Choroid plexus epithelial cell (primary cell): ENCODE data around the gene RHPN2.

Experiments
- DNase-seq: peaks from one replicate; pipeline ENCODE4 v3.0.0-alpha.2; 2010; ENCODE audit warnings: low read depth
- H3K4me3 ChIP-seq: 2 replicates; pipeline ENCODE4 v1.5.1; 2011; ENCODE audit warnings: low read depth, mild to moderate bottlenecking, control low read depth, low read length, moderate library complexity
- TF ChIP-seq, protein P1 (sequence below): conservative IDR thresholded peaks from 2 replicates; pipeline ENCODE4 v1.5.1; 2011; ENCODE audit warnings: low read depth, mild to moderate bottlenecking, control low read depth, inconsistent platforms, low read length, moderate library complexity

RHPN2 gene

DNA sequence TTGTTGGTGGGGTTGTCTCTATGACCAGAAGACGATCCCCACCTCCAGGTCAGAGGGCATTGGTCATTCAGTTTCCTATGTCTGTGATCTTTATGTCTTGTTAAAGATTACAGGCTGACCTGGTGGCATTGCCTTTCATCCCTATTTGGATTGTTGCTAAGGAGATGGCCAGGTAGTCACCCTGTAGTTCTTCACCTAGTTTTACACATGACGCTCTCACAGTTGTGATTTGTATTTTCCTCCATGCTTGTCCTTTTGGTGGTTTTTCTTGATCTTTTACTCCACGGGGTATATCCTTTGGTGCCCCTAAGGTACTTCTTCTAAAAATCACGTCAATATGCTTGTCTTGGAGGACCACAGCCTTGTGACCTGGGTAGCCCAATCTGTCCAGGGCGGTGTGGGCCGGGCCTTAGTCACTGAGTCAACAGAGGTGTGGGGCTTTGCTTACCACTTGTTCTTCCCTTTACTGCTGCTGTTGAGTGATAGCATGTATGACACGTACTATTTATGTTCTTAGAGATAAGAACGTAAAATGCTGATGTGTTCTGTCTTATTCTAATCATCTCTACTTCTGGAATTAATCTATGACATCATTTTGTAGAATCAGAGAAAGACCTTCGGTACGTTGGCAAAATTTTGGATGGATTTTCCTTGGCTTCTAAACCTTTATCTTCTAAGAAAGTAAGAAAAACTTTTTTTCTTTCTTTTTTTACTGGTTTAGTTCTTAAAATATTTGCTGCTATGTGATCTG is 36.4 kb upstream of the RHPN2 start:
- H3K4me3 ChIP-seq = no peak overlapping the region
- TF ChIP-seq, protein P1, sequence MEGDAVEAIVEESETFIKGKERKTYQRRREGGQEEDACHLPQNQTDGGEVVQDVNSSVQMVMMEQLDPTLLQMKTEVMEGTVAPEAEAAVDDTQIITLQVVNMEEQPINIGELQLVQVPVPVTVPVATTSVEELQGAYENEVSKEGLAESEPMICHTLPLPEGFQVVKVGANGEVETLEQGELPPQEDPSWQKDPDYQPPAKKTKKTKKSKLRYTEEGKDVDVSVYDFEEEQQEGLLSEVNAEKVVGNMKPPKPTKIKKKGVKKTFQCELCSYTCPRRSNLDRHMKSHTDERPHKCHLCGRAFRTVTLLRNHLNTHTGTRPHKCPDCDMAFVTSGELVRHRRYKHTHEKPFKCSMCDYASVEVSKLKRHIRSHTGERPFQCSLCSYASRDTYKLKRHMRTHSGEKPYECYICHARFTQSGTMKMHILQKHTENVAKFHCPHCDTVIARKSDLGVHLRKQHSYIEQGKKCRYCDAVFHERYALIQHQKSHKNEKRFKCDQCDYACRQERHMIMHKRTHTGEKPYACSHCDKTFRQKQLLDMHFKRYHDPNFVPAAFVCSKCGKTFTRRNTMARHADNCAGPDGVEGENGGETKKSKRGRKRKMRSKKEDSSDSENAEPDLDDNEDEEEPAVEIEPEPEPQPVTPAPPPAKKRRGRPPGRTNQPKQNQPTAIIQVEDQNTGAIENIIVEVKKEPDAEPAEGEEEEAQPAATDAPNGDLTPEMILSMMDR = no peak
- DNase-seq = no peak

DNA sequence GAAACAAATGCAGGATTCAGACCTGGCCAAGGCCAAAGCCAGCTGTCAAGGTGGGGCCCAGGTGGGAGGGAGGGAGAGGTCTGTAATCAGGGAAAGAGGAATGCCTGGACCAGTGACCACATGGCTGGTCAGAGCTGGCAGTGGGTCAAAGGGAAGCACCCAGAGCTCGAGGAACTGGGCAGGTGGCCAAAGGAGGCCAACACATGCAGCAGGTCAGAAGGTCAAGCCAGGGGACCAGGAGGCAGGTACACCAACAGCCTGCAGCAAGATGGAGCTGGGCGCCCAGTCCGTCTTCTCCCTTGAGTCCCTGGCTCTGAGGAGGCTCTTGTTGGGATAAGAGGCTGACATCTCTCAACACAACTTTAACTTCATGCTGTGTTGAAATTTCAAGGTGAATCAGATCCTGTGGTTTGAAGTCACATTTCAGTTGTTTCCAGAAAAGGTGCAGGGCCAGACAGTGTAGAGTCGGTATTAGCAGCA is 33.4 kb upstream of the RHPN2 start:
- H3K4me3 ChIP-seq = no peak overlapping the region
- TF ChIP-seq, protein P1 = no peak

DNA sequence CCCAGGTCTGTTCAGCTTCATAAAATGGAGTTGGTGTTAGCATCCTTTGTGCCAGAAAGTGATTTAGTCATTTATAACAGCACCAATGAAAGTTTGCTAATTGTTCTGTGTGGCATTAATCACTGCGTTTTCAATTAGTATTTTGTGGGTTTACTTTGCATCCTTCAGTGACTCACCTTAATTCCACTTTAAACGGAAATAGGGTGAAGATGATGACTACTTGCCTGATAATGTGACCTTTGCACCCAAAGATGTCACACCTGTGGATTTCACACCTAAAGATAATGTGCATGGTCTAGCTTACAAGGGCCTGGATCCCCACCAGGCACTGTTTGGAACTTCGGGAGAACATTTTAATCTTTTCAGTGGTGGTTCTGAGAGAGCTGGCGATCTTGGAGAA is 31.3 kb upstream of the RHPN2 start:
- TF ChIP-seq, protein P1 = no peak
- no peak for DNase-seq

More for the DNA sequence above, 33.4 kb upstream of the RHPN2 start:
- DNase-seq = peak; percentile 9

DNA sequence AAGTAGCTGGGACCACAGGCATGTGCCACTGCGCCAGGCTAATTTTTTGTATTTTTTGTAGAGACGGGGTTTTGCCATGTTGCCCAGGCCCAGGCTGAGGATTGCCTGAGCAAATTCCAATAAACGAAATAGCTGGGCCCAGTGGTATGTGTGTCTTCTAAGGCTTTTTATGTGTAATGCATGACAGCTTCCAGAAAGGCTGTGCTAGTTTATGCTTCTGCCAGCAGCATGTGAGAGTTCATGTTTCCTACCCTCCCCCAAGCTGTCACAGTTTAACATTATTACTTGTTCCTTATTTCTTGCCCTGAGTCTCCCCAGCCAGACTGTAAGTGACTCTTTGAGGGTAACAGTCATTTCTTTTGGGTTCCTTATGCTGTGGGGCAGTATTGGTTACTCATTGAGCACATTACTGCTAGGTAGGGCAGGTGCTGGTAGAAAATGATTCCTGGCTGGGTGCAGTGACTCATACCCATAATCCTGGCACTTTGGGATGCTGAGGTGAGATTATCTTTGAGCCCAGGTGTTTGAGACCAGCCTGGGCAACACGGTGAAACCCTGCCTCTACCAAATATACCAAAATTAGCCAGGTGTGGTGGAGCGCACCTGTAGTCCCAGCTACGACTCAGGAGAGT is 29.9 kb upstream of the RHPN2 start:
- DNase-seq = no peak
- TF ChIP-seq, protein P1 = no peak
- no peak overlapping the region for H3K4me3 ChIP-seq

More for the DNA sequence above, 31.3 kb upstream of the RHPN2 start:
- no peak overlapping the region for H3K4me3 ChIP-seq

DNA sequence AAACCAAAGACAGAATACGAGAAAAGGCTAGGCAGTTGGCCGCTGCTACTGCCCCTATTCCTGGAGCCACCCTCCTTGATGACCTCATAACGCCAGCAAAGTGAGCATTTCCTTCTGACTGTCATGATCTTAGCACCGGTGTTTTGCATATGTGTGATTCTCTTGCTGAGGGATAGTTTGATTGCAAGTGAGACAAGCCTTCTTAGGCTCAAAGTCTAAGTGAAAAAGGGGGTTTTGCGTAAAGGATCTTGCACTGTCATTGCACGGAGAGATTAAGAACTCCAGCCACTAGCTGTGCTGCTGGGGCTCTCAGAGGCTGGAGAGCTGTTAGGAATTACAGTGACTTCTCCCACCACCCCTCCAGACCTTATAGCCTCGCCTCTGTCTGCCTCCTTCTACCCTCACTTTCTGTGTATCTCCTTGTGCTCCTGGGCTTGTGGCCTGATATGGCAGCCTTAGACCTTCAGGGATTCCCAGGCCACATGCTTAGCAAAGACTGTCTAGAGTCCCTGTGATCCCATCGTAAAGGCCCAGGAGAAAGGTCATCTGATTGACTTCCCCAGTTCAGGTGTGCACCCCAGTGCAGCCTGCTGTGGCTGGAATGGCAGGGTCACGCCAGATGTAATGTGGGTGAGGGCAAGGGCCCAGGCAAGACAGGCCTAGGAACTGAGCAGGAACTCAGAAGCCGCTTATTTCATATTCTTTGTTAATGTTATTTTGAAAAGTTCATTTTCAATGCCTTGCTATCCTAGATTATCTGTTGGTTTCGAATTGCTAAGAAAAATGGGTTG is 28.9 kb upstream of the RHPN2 start:
- TF ChIP-seq, protein P1 = no peak
- no peak for DNase-seq
- no peak overlapping the region for H3K4me3 ChIP-seq

DNA sequence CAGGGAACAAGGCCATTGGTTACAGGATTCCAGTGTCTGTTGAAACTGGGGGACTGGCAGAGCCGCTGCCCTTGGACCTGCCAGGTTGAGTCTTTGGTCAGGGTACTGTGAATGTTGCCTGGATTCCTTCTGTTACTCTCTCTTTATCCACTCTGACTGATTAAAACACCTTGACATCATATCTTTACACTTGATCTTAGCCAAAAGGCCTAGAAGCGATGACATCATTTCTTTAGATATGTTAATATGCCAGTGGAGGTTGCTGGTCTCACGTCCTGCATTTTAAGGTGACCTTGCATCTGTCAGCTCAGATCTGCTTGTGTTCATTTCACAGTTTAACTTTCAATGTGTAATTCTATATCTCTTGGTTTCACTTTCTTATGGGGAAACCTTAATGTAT is 25.5 kb upstream of the RHPN2 start:
- H3K4me3 ChIP-seq = no peak overlapping the region
- DNase-seq = no peak
- TF ChIP-seq, protein P1 = no peak
